GM12864 (cell line): ENCODE measurements around the gene GALNT7.

Experiments used
- DNase-seq: peaks from one replicate; pipeline ENCODE4 v3.0.0-alpha.2; 2011; ENCODE audit warnings: low read depth
- H3K4me3 ChIP-seq: 2 replicates; pipeline ENCODE4 v1.5.1; 2011; ENCODE audit warnings: mild to moderate bottlenecking, low read depth, low read length, control low read depth
- CTCF ChIP-seq: IDR thresholded peaks from 2 replicates; pipeline ENCODE4 v1.5.1; 2011; ENCODE audit warnings: low read depth, mild to moderate bottlenecking, moderate library complexity, low read length, control low read depth, inconsistent platforms; ENCODE audit errors: missing control alignments

Gene GALNT7

GRCh38 chr4:173264684-173265185 is 96.1 kb downstream of the GALNT7 start:
- H3K4me3 ChIP-seq, result no peak overlapping the region
- no peak for DNase-seq
- no peak for TF ChIP-seq CTCF

GRCh38 chr4:173265751-173266150 is 97.1 kb downstream of the GALNT7 start:
- no peak for DNase-seq
- TF ChIP-seq CTCF, result no peak

GRCh38 chr4:173267711-173268110 is 99.1 kb downstream of the GALNT7 start:
- TF ChIP-seq CTCF, result no peak
- H3K4me3 ChIP-seq, result no peak overlapping the region
- DNase-seq, result no peak

More at GRCh38 chr4:173265751-173266150, 97.1 kb downstream of the GALNT7 start:
- no peak overlapping the region for H3K4me3 ChIP-seq

- no peak for DNase-seq
- TF ChIP-seq CTCF, result no peak
- no peak overlapping the region for H3K4me3 ChIP-seq
Observed at GRCh38 chr4:173269280-173269679, 100.7 kb downstream of the GALNT7 start.

GRCh38 chr4:173270312-173271027 is 101.9 kb downstream of the GALNT7 start:
- no peak for TF ChIP-seq CTCF
- no peak for DNase-seq
- H3K4me3 ChIP-seq, result no peak overlapping the region

GRCh38 chr4:173272314-173272713 is 103.7 kb downstream of the GALNT7 start:
- no peak for TF ChIP-seq CTCF
- no peak overlapping the region for H3K4me3 ChIP-seq
- DNase-seq, result no peak

GRCh38 chr4:173272996-173273395 is 104.4 kb downstream of the GALNT7 start:
- no peak overlapping the region for H3K4me3 ChIP-seq
- DNase-seq, result no peak
- no peak for TF ChIP-seq CTCF
